IPS-18c (cell line): ENCODE data around the gene SCRN3.
"Not testable (repeated sequence)": the region's sequence is repeated elsewhere in the genome, so short reads cannot be mapped to it uniquely, and the experiment has no call there.

Experiments used
- H3K4me3 ChIP-seq: 2 replicates; pipeline ENCODE4 v1.7.0; 2013; ENCODE audit warnings: low read depth, mild to moderate bottlenecking, low read length, moderate library complexity; ENCODE audit not compliant: insufficient read depth
- H3K9me3 ChIP-seq: one replicate; pipeline ENCODE4 v1.6.1; 2013; ENCODE audit warnings: mild to moderate bottlenecking, low read length, moderate library complexity; ENCODE audit not compliant: control insufficient read depth, insufficient read depth

The SCRN3 gene

GRCh38 chr2:174395969-174396630 is 570 bp downstream of the SCRN3 start:
- peak overlapping the region; percentile 59 for H3K4me3 ChIP-seq

GRCh38 chr2:174397773-174398172 is 2.2 kb downstream of the SCRN3 start:
- Histone ChIP-seq H3K9me3 (no peaks in the 10 kb centered on the region), H3K4me3 (no peak overlapping the region)

More at GRCh38 chr2:174395969-174396630, 570 bp downstream of the SCRN3 start:
- no peaks in the 10 kb centered on the region for H3K9me3 ChIP-seq

GRCh38 chr2:174399171-174399570 is 3.6 kb downstream of the SCRN3 start:
- Histone ChIP-seq H3K9me3 (no peaks in the 10 kb centered on the region), H3K4me3 (no peak overlapping the region)

GRCh38 chr2:174400853-174401252 is 5.3 kb downstream of the SCRN3 start:
- Histone ChIP-seq H3K9me3 (no peaks in the 10 kb centered on the region), H3K4me3 (no peak overlapping the region)

GRCh38 chr2:174403628-174404027 is 8.1 kb downstream of the SCRN3 start:
- no peak overlapping the region for H3K4me3 ChIP-seq
- no peaks in the 10 kb centered on the region for H3K9me3 ChIP-seq

- H3K4me3 ChIP-seq = peak overlapping the region; percentile 41; the same call in 1 of the 2 replicates
- H3K9me3 ChIP-seq = not testable (repeated sequence)
These were observed 14.5 kb downstream of the SCRN3 start for GRCh38 chr2:174410039-174410438.

GRCh38 chr2:174412256-174412655 is 16.7 kb downstream of the SCRN3 start:
- Histone ChIP-seq H3K4me3 (no peak overlapping the region), H3K9me3 (no peaks in the 10 kb centered on the region)

GRCh38 chr2:174428214-174428613 is 32.7 kb downstream of the SCRN3 start:
- no peaks in the 10 kb centered on the region for H3K9me3 ChIP-seq
- no peak overlapping the region for H3K4me3 ChIP-seq

GRCh38 chr2:174430066-174430465 is 34.5 kb downstream of the SCRN3 start:
- no peak overlapping the region for H3K4me3 ChIP-seq

GRCh38 chr2:174431902-174432301 is 36.4 kb downstream of the SCRN3 start:
- Histone ChIP-seq H3K4me3 (no peak overlapping the region), H3K9me3 (no peaks in the 10 kb centered on the region)

More at GRCh38 chr2:174430066-174430465, 34.5 kb downstream of the SCRN3 start:
- H3K9me3 ChIP-seq = no peaks in the 10 kb centered on the region

- Histone ChIP-seq H3K9me3 (no peaks in the 10 kb centered on the region), H3K4me3 (no peak overlapping the region)
These were observed 40.8 kb downstream of the SCRN3 start for GRCh38 chr2:174436351-174436750.

GRCh38 chr2:174438146-174438886 is 42.8 kb downstream of the SCRN3 start:
- Histone ChIP-seq H3K9me3 (no peaks in the 10 kb centered on the region), H3K4me3 (no peak overlapping the region)

- H3K9me3 ChIP-seq = no peaks in the 10 kb centered on the region
- H3K4me3 ChIP-seq = no peak overlapping the region
These were observed 43.8 kb downstream of the SCRN3 start for GRCh38 chr2:174439323-174439722.

- Histone ChIP-seq H3K9me3 (no peaks in the 10 kb centered on the region), H3K4me3 (no peak overlapping the region)
These were observed 44.4 kb downstream of the SCRN3 start for GRCh38 chr2:174439950-174440349.

- Histone ChIP-seq H3K4me3 (no peak overlapping the region), H3K9me3 (no peaks in the 10 kb centered on the region)
These were observed 47.3 kb downstream of the SCRN3 start for GRCh38 chr2:174442546-174443510.

- H3K4me3 ChIP-seq = no peak overlapping the region
These were observed 49.2 kb downstream of the SCRN3 start for GRCh38 chr2:174444761-174445160.

GRCh38 chr2:174445248-174445647 is 49.7 kb downstream of the SCRN3 start:
- H3K9me3 ChIP-seq = no peaks in the 10 kb centered on the region

More at GRCh38 chr2:174444761-174445160, 49.2 kb downstream of the SCRN3 start:
- no peaks in the 10 kb centered on the region for H3K9me3 ChIP-seq

More at GRCh38 chr2:174445248-174445647, 49.7 kb downstream of the SCRN3 start:
- no peak overlapping the region for H3K4me3 ChIP-seq
